HCT116 (cell line): ENCODE results near the gene SGMS1. TPM values are rescaled to one million over a fixed set of nuclear protein-coding genes. Genes with fewer than 3 reads are reported as not detected.

Experiments used
- ATAC-seq: fragments of 200-7000 bp; cut with Tn5 transposase; 2 replicates; pipeline ENCODE4 v1.9.1; 2020; ENCODE audit warnings: mild to moderate bottlenecking, moderate library complexity
- BruUV-seq: library from RNA; stranded (reverse); fragments of 400-500 nt; replicated peaks from 2 replicates; lab custom pipeline; 2021; lab: Mats Ljungman, UMichigan
- CTCF ChIA-PET: fragments of 300-600 bp; sonication (Branson Sonifier 250); formaldehyde crosslinking; loops from one replicate; lab custom pipeline; 2021; ENCODE audit warnings: antibody characterized with exemption; lab: Charles Lee
- POLR2A ChIA-PET: fragments of 300-600, 350-600 bp; sonication (Branson Sonifier 250); formaldehyde crosslinking; loops from one replicate; lab custom pipeline; 2021; ENCODE audit warnings: antibody characterized with exemption; lab: Charles Lee
- RAD21 ChIA-PET, 2 experiments: fragments of 300-600 bp; sonication (Branson Sonifier 250); formaldehyde crosslinking; loops; one replicate each; lab custom pipeline; 2023; ENCODE audit warnings: low total read pairs in 2 of 2; ENCODE audit not compliant: uncharacterized antibody in 2 of 2, unreplicated experiment in 2 of 2, low non-redundant PET in 1 of 2; lab: Charles Lee
- DNase-seq: peaks from one replicate; pipeline ENCODE4 v3.0.0-alpha.2; 2010; ENCODE audit warnings: low read depth, low spot score
- H2AFZ ChIP-seq: fragments of 200-600 bp; shearing (Covaris generic), sonication (generic); 2 replicates; pipeline ENCODE4 v1.6.1; 2017; ENCODE audit warnings: low read depth, mixed run types, mixed read lengths, antibody characterized with exemption, low read length; ENCODE audit not compliant: poor library complexity, severe bottlenecking
- H3K27ac ChIP-seq: 2 replicates; pipeline ENCODE4 v1.5.1; 2012; ENCODE audit warnings: low read depth, low read length
- H3K27me3 ChIP-seq: fragments of 200-600 bp; sonication (generic); 2 replicates; pipeline ENCODE4 v1.6.1; 2016; ENCODE audit warnings: mixed run types, low read length, mixed read lengths; ENCODE audit not compliant: insufficient read depth
- H3K36me3 ChIP-seq, 2 experiments: fragments of 200-500 bp in 1 of 2; fragments of 200-600 bp in 1 of 2; sonication (Bioruptor generic) in 1 of 2; sonication (generic) in 1 of 2; 2 replicates each; pipeline versions ENCODE4 v1.5.1 to v1.6.1; 2014 to 2016; ENCODE audit warnings: low read length in 2 of 2, inconsistent platforms in 1 of 2, mixed read lengths in 1 of 2, mixed run types in 1 of 2; ENCODE audit not compliant: insufficient read depth in 2 of 2, control insufficient read depth in 1 of 2
- H3K4me1 ChIP-seq, 2 experiments: fragments of 200-600 bp in 1 of 2; sonication (generic) in 1 of 2; 2 replicates each; pipeline versions ENCODE4 v1.5.1 to v1.6.1; 2012 to 2017; ENCODE audit warnings: low read length in 2 of 2, inconsistent platforms in 1 of 2, mild to moderate bottlenecking in 1 of 2, mixed read lengths in 1 of 2, mixed run types in 1 of 2, moderate library complexity in 1 of 2; ENCODE audit not compliant: insufficient read depth in 2 of 2, control insufficient read depth in 1 of 2
- H3K4me2 ChIP-seq: fragments of 200-600 bp; sonication (generic); 2 replicates; pipeline ENCODE4 v1.6.1; 2017; ENCODE audit warnings: mixed run types, low read length, mixed read lengths
- H3K4me3 ChIP-seq, 2 experiments: fragments of 200-600 bp in 1 of 2; sonication (generic) in 1 of 2; replicated peaks in 1 of 2; 2 replicates each; pipeline ENCODE4 v1.5.1; 2011 to 2016; ENCODE audit warnings: low read length in 2 of 2, control low read depth in 1 of 2, low read depth in 1 of 2, mild to moderate bottlenecking in 1 of 2, mixed read lengths in 1 of 2, mixed run types in 1 of 2
- H3K79me2 ChIP-seq: fragments of 200-600 bp; sonication (generic); 2 replicates; pipeline ENCODE4 v1.6.1; 2017; ENCODE audit warnings: mild to moderate bottlenecking, mixed run types, low read length, moderate library complexity, mixed read lengths; ENCODE audit not compliant: insufficient read depth
- H3K9ac ChIP-seq: fragments of 200-600 bp; sonication (generic); 2 replicates; pipeline ENCODE4 v1.6.1; 2016; ENCODE audit warnings: low read length, mixed read lengths
- H3K9me2 ChIP-seq: fragments of 200-600 bp; sonication (generic), shearing (Covaris generic); 2 replicates; pipeline ENCODE4 v1.6.1; 2017; ENCODE audit warnings: mixed run types, mild to moderate bottlenecking, moderate library complexity; ENCODE audit not compliant: insufficient read depth
- H3K9me3 ChIP-seq, 2 experiments: fragments of 200-500 bp in 1 of 2; fragments of 200-600 bp in 1 of 2; sonication (Bioruptor generic) in 1 of 2; sonication (generic) in 1 of 2; 2 replicates each; pipeline ENCODE4 v1.6.1; 2014 to 2017; ENCODE audit warnings: low read length in 2 of 2, mixed read lengths in 2 of 2, inconsistent platforms in 1 of 2, low read depth in 1 of 2, mild to moderate bottlenecking in 1 of 2, mixed run types in 1 of 2, moderate library complexity in 1 of 2; ENCODE audit not compliant: control insufficient read depth in 1 of 2, insufficient read depth in 1 of 2
- H4K20me1 ChIP-seq: fragments of 200-600 bp; sonication (generic), shearing (Covaris generic); 2 replicates; pipeline ENCODE4 v1.6.1; 2017; ENCODE audit warnings: mixed run types, mild to moderate bottlenecking, moderate library complexity; ENCODE audit not compliant: insufficient read depth
- CEBPB ChIP-seq: IDR thresholded peaks from 2 replicates; pipeline ENCODE4 v1.6.1; 2012; ENCODE audit warnings: low read depth
- EGR1 ChIP-seq: IDR thresholded peaks from 2 replicates; pipeline ENCODE4 v1.6.1; 2012; ENCODE audit warnings: low read depth
- ELF1 ChIP-seq: IDR thresholded peaks from 2 replicates; pipeline ENCODE4 v1.6.1; 2012; ENCODE audit warnings: low read depth, borderline replicate concordance
- EZH2phosphoT487 ChIP-seq: fragments of 200-600 bp; IDR thresholded peaks from 2 replicates; pipeline ENCODE4 v1.6.1; 2018; ENCODE audit warnings: antibody characterized with exemption, borderline replicate concordance
- FOSL1 ChIP-seq: IDR thresholded peaks from 2 replicates; pipeline ENCODE4 v1.6.1; 2012; ENCODE audit warnings: low read depth
- JUND ChIP-seq: IDR thresholded peaks from 2 replicates; pipeline ENCODE4 v1.6.1; 2012
- RAD21 ChIP-seq: IDR thresholded peaks from 2 replicates; pipeline ENCODE4 v1.6.1; 2012; ENCODE audit warnings: low read depth, mild to moderate bottlenecking
- SP1 ChIP-seq: IDR thresholded peaks from 2 replicates; pipeline ENCODE4 v1.6.1; 2012; ENCODE audit warnings: low read depth
- YY1 ChIP-seq: IDR thresholded peaks from 2 replicates; pipeline ENCODE4 v1.6.1; 2011; ENCODE audit warnings: low read length, low read depth, moderate library complexity, mild to moderate bottlenecking; ENCODE audit not compliant: insufficient replicate concordance; ENCODE audit errors: extremely low read depth
- ZFX ChIP-seq: fragments of 450-650 bp; IDR thresholded peaks from 2 replicates; pipeline ENCODE4 v1.6.1; 2017
- intact Hi-C: fragments of 100-400 bp; cut with micrococcal nuclease; formaldehyde crosslinking; loops from 2 replicates; pipeline ENCODE4 v1.10.0; 2022
- total RNA-seq: library from RNA; stranded (reverse); gene quantifications from one replicate; pipeline ENCODE4 v1.2.1, GENCODE V29; 2021; ENCODE audit not compliant: unreplicated experiment
- TF ChIP-seq, protein P1 (sequence below): IDR thresholded peaks from 2 replicates; pipeline ENCODE4 v1.6.1; 2012; ENCODE audit warnings: low read depth

SGMS1 gene
- total RNA-seq, 1 experiment from 2014 or later, result 29.1 TPM

DNA sequence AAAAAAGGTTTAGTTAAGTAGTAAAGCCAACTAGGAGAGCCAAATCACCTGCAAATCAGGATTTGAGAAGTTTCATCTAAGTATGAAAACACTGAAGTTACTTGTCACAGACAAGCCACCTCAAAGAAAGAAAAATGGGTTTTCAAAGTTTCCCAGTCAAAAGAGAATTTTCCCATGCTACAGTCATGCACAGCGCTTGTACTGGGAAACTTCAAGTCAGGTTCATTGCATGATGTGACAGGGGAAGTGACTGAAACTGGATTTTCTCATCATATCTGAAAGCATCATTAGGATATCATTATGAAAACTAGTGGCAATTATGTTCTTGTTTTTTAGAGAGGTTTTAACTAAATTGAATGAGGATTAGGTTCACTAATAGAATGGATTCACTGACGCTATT is 167.0 kb downstream of the SGMS1 start (continued):
- TF ChIP-seq RAD21 (no peak), EZH2phosphoT487 (no peak), CEBPB (no peak), SP1 (no peak), ELF1 (no peak), YY1 (no peak), ZFX (no peak), JUND (no peak), FOSL1 (no peak)
- TF ChIP-seq, protein P1, sequence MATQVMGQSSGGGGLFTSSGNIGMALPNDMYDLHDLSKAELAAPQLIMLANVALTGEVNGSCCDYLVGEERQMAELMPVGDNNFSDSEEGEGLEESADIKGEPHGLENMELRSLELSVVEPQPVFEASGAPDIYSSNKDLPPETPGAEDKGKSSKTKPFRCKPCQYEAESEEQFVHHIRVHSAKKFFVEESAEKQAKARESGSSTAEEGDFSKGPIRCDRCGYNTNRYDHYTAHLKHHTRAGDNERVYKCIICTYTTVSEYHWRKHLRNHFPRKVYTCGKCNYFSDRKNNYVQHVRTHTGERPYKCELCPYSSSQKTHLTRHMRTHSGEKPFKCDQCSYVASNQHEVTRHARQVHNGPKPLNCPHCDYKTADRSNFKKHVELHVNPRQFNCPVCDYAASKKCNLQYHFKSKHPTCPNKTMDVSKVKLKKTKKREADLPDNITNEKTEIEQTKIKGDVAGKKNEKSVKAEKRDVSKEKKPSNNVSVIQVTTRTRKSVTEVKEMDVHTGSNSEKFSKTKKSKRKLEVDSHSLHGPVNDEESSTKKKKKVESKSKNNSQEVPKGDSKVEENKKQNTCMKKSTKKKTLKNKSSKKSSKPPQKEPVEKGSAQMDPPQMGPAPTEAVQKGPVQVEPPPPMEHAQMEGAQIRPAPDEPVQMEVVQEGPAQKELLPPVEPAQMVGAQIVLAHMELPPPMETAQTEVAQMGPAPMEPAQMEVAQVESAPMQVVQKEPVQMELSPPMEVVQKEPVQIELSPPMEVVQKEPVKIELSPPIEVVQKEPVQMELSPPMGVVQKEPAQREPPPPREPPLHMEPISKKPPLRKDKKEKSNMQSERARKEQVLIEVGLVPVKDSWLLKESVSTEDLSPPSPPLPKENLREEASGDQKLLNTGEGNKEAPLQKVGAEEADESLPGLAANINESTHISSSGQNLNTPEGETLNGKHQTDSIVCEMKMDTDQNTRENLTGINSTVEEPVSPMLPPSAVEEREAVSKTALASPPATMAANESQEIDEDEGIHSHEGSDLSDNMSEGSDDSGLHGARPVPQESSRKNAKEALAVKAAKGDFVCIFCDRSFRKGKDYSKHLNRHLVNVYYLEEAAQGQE, result no peak
- TF ChIP-seq, all 23 proteins: peak for 0

DNA sequence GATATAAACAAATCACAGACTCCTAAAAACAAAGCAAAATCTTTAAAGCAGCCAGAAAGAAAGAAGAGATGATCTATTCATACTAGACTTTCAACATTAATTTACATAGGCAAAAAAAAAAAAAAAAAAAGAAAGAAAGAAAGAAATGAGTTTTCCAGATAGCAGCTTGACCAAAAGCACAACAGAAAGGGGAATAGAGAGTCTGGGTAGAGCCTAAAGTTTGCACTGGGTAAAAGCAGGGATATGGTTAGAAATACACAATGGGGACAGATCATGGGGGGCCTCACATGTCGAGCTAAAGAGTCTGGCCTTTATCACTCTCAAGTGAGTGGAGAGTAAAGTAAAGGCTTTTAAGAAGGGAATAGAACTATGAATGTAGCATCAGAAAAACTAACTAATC is 169.8 kb downstream of the SGMS1 start:
- no TSS peak for BruUV-seq
- Histone ChIP-seq H3K9me2 (no peaks in the 10 kb centered on the region), H3K27me3 (no peaks in the 10 kb centered on the region), H3K9me3 (no peaks in the 10 kb centered on the region), H3K79me2 (no peaks in the 10 kb centered on the region), H3K4me2 (no peak overlapping the region), H3K9ac (no peak overlapping the region), H2AFZ (no peak overlapping the region), H3K4me3 (no peak overlapping the region), H3K27ac (no peak overlapping the region), H3K36me3 (no peaks in the 10 kb centered on the region), H3K4me1 (peaks cover 0 to 3% of the 10 kb centered on the region in 2 experiments; a peak in 1 of 4 replicates), H4K20me1 (no peaks in the 10 kb centered on the region)
- no peak for DNase-seq
- TF ChIP-seq EGR1, result no peak
- POLR2A ChIA-PET, result no interaction called here
- intact Hi-C loops, result no loop called here
- no peak for ATAC-seq
- CTCF ChIA-PET, result no interaction called here
- RAD21 ChIA-PET, result no interaction called here
